Psoas muscle (tissue), 8 donors: ENCODE results near the gene MYO7A. TPM values are rescaled to one million over a fixed set of nuclear protein-coding genes. Genes with fewer than 3 reads are reported as not detected.

Experiments
- ATAC-seq, 4 donors: fragments of 200-7000 bp; cut with Tn5 transposase; one replicate each; pipeline ENCODE4 v1.9.1; 2020; ENCODE audit warnings: moderate library complexity in 3 of 4, mild to moderate bottlenecking in 2 of 4
- DNase-seq, 2 donors: peaks; one replicate each; pipeline ENCODE4 v3.0.0-alpha.2; 2020
- H3K27ac ChIP-seq: fragments of 200-600 bp; one replicate; pipeline ENCODE4 v1.8.0; 2022
- H3K27me3 ChIP-seq, 3 donors: fragments of 200-600 bp in 1 of 3; one replicate each; pipeline versions ENCODE4 v1.6.1 to v1.8.0; 2013 to 2022; ENCODE audit warnings: low read length in 2 of 3, mild to moderate bottlenecking in 2 of 3, moderate library complexity in 1 of 3; ENCODE audit not compliant: insufficient read depth in 3 of 3
- H3K36me3 ChIP-seq, 2 donors: fragments of 200-600 bp in 1 of 2; one replicate each; pipeline versions ENCODE4 v1.6.1 to v1.8.0; 2013 to 2022; ENCODE audit warnings: low read depth in 1 of 2, mild to moderate bottlenecking in 1 of 2, moderate library complexity in 1 of 2; ENCODE audit not compliant: insufficient read depth in 1 of 2
- H3K4me1 ChIP-seq: fragments of 200-600 bp; one replicate; pipeline ENCODE4 v1.8.0; 2022
- H3K4me3 ChIP-seq: fragments of 200-600 bp; one replicate; pipeline ENCODE4 v1.8.0; 2022; ENCODE audit warnings: mild to moderate bottlenecking
- H3K9me3 ChIP-seq: fragments of 200-600 bp; one replicate; pipeline ENCODE4 v1.8.0; 2022
- CTCF ChIP-seq: fragments of 200-600 bp; IDR thresholded peaks from one replicate; pipeline ENCODE4 v1.8.0; 2022; ENCODE audit warnings: antibody characterized with exemption
- WGBS, 3 donors: extraction: QIAGEN DNeasy Blood & Tissue Kit; methylation state at CpG; one replicate each; pipeline versions ENCODE4 v1.1.6 to v1.1.7; 2013; 5-methylcytosine and 5-hydroxymethylcytosine counted together
- intact Hi-C, 2 donors: fragments of 100-400 bp; cut with DNase I; formaldehyde crosslinking; loops; one replicate each; pipeline versions ENCODE4 v1.11.0 to v1.14.2; 2022
- polyA plus RNA-seq, 3 donors: library from polyadenylated mRNA; stranded (reverse); fragments of 200-250 nt; gene quantifications; one replicate each; pipeline ENCODE4 v1.2.3, GENCODE V29; 2013
- total RNA-seq, 4 donors: library from RNA; stranded (reverse); fragmentation: NEBNext Ultra II Directional in 2 of 4; extraction: Animal tissue kit (Norgen Biotek cat#: 25700) in 2 of 4; gene quantifications; one replicate each; pipeline versions ENCODE4 v1.2.1 to v1.2.4, GENCODE V29; 2021 to 2023
- donor health status: healthy with polysubstance abuse.
- donor health status: DM: no; HTN: no; CAD: no; lungs with moderate emphysema.
- donor health status: Bipolar disorder and iron deficiency.
- donor health status: healthy.
- donor health status: DM: yes; HTN: yes; CAD: no.
- donor health status: DM: no; HTN: no; CAD: no.
- donor health status: DM: no; HTN: no; CAD: no.
- donor health status: DM: yes; HTN: yes; CAD: no.

Gene MYO7A
- total and polyA plus RNA-seq, 7 donors: 0.62 to 3.0 (median 2.3) TPM

- WGBS, 3 donors: 46 to 64% (median 63%) methylated on average over 7 of the region's 7 CpGs
- Histone ChIP-seq H3K36me3 (no peaks in the 10 kb centered on the region), H3K4me1 (no peaks in the 10 kb centered on the region), H3K9me3 (no peaks in the 10 kb centered on the region), H3K27ac (no peak overlapping the region), H3K27me3 (no peaks in the 10 kb centered on the region), H3K4me3 (no peak overlapping the region)
- intact Hi-C loops: loop anchor here (5.0 to 10.0 kb wide), 3 partner anchors 170 to 368 kb away; no protein-coding TSS in a partner anchor
- DNase-seq: peak in 1 of 2 donors; percentile 53
- TF ChIP-seq CTCF: no peak
- ATAC-seq: no peak
These were observed 35.7 kb upstream of the MYO7A start for GRCh38 chr11:77092382-77092781.

- no peaks in the 10 kb centered on the region for H3K27me3 ChIP-seq
- no peak overlapping the region for H3K27ac ChIP-seq
- no peaks in the 10 kb centered on the region for H3K4me1 ChIP-seq
- H3K9me3 ChIP-seq: no peaks in the 10 kb centered on the region
- no peaks in the 10 kb centered on the region for H3K36me3 ChIP-seq
- 78 to 90% (median 81%) methylated on average over 33 of the region's 33 CpGs for WGBS, 3 donors
- intact Hi-C loops: loop anchor here (5.0 to 10.0 kb wide), 3 partner anchors 171 to 368 kb away; no protein-coding TSS in a partner anchor
- ATAC-seq: no peak
- TF ChIP-seq CTCF: no peak
- no peak overlapping the region for H3K4me3 ChIP-seq
- DNase-seq: peak in 1 of 2 donors; percentile 40
These were observed 34.8 kb upstream of the MYO7A start for GRCh38 chr11:77093056-77093891.

- Histone ChIP-seq H3K9me3 (no peaks in the 10 kb centered on the region), H3K27ac (no peak overlapping the region), H3K4me3 (no peak overlapping the region), H3K27me3 (no peaks in the 10 kb centered on the region), H3K4me1 (no peaks in the 10 kb centered on the region), H3K36me3 (no peaks in the 10 kb centered on the region)
- DNase-seq: peak; percentile 9 to 29
- ATAC-seq: no peak
- WGBS, 3 donors: 50 to 75% (median 66%) methylated on average over 6 of the region's 6 CpGs
- intact Hi-C loops: loop anchor here (5.0 to 10.0 kb wide), 3 partner anchors 172 to 369 kb away; no protein-coding TSS in a partner anchor
- TF ChIP-seq CTCF: no peak
These were observed 33.8 kb upstream of the MYO7A start for GRCh38 chr11:77093987-77094840.

- no peaks in the 10 kb centered on the region for H3K4me1 ChIP-seq
- WGBS, 3 donors: 87 to 92% (median 87%) methylated on average over 7 of the region's 7 CpGs
- H3K27ac ChIP-seq: no peak overlapping the region
- H3K4me3 ChIP-seq: no peak overlapping the region
- H3K36me3 ChIP-seq: no peaks in the 10 kb centered on the region
- DNase-seq (peak in 1 of 2 donors; percentile 39), ATAC-seq (no peak)
- H3K27me3 ChIP-seq: no peaks in the 10 kb centered on the region
- intact Hi-C loops: loop anchor here (5.0 to 10.0 kb wide), 3 partner anchors 173 to 370 kb away; no protein-coding TSS in a partner anchor
- H3K9me3 ChIP-seq: no peaks in the 10 kb centered on the region
- no peak for TF ChIP-seq CTCF
These were observed 33.1 kb upstream of the MYO7A start for GRCh38 chr11:77094841-77095365.
